ENCODE data around the gene NABP1. TPM values are rescaled to one million over a fixed set of nuclear protein-coding genes. Genes with fewer than 3 reads are reported as not detected.

Gene NABP1
- total and polyA plus RNA-seq, 4 donors: 3.6 to 35.5 (median 18.4) TPM

- Histone ChIP-seq H3K27me3 (ENCODE audit: control insufficient read depth in 4 of 4, insufficient read depth in 4 of 4, low read length in 3 of 4) (no peaks in the 10 kb centered on the region), H3K4me1 (ENCODE audit: control insufficient read depth in 4 of 4, insufficient read depth in 4 of 4, low read length in 3 of 4) (peaks cover 2 to 18% (median 6%) of the 10 kb centered on the region in 4 donors), H3K36me3 (ENCODE audit: control insufficient read depth in 4 of 4, insufficient read depth in 3 of 4, low read depth in 1 of 4, low read length in 3 of 4) (no peaks in the 10 kb centered on the region), H3K27ac (ENCODE audit: low read depth in 1 of 2, low read length in 2 of 2) (no peak overlapping the region), H3K9me3 (ENCODE audit: control insufficient read depth in 4 of 4, low read length in 3 of 4) (no peaks in the 10 kb centered on the region), H3K4me3 (ENCODE audit: low read depth in 1 of 3, low read length in 3 of 3) (no peak overlapping the region), H3K9ac (ENCODE audit: low read depth in 1 of 2, low read length in 2 of 2) (no peak overlapping the region)
- TF ChIP-seq RAD21 (IDR thresholded peaks at IDR 0.05) (no peak), FOXA1 (IDR thresholded peaks at IDR 0.05) (no peak), TAF1 (conservative IDR thresholded peaks at IDR 0.05) (no peak), RXRA (IDR thresholded peaks at IDR 0.05) (no peak), YY1 (IDR thresholded peaks at IDR 0.05) (no peak), FOXA2 (IDR thresholded peaks at IDR 0.05) (no peak), SP1 (IDR thresholded peaks at IDR 0.05) (no peak), GABPA (IDR thresholded peaks at IDR 0.05 in 1 of 2, conservative IDR thresholded peaks at IDR 0.05 in 1 of 2) (no peak)
- TF ChIP-seq, protein P1, sequence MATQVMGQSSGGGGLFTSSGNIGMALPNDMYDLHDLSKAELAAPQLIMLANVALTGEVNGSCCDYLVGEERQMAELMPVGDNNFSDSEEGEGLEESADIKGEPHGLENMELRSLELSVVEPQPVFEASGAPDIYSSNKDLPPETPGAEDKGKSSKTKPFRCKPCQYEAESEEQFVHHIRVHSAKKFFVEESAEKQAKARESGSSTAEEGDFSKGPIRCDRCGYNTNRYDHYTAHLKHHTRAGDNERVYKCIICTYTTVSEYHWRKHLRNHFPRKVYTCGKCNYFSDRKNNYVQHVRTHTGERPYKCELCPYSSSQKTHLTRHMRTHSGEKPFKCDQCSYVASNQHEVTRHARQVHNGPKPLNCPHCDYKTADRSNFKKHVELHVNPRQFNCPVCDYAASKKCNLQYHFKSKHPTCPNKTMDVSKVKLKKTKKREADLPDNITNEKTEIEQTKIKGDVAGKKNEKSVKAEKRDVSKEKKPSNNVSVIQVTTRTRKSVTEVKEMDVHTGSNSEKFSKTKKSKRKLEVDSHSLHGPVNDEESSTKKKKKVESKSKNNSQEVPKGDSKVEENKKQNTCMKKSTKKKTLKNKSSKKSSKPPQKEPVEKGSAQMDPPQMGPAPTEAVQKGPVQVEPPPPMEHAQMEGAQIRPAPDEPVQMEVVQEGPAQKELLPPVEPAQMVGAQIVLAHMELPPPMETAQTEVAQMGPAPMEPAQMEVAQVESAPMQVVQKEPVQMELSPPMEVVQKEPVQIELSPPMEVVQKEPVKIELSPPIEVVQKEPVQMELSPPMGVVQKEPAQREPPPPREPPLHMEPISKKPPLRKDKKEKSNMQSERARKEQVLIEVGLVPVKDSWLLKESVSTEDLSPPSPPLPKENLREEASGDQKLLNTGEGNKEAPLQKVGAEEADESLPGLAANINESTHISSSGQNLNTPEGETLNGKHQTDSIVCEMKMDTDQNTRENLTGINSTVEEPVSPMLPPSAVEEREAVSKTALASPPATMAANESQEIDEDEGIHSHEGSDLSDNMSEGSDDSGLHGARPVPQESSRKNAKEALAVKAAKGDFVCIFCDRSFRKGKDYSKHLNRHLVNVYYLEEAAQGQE (IDR thresholded peaks at IDR 0.05): no peak
- TF ChIP-seq, protein P2, sequence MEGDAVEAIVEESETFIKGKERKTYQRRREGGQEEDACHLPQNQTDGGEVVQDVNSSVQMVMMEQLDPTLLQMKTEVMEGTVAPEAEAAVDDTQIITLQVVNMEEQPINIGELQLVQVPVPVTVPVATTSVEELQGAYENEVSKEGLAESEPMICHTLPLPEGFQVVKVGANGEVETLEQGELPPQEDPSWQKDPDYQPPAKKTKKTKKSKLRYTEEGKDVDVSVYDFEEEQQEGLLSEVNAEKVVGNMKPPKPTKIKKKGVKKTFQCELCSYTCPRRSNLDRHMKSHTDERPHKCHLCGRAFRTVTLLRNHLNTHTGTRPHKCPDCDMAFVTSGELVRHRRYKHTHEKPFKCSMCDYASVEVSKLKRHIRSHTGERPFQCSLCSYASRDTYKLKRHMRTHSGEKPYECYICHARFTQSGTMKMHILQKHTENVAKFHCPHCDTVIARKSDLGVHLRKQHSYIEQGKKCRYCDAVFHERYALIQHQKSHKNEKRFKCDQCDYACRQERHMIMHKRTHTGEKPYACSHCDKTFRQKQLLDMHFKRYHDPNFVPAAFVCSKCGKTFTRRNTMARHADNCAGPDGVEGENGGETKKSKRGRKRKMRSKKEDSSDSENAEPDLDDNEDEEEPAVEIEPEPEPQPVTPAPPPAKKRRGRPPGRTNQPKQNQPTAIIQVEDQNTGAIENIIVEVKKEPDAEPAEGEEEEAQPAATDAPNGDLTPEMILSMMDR (IDR thresholded peaks at IDR 0.05; ENCODE audit: low read depth, low read length, missing input control): no peak
- TF ChIP-seq, protein P3, sequence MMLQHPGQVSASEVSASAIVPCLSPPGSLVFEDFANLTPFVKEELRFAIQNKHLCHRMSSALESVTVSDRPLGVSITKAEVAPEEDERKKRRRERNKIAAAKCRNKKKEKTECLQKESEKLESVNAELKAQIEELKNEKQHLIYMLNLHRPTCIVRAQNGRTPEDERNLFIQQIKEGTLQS (IDR thresholded peaks at IDR 0.05): no peak
- TF ChIP-seq, protein P4, sequence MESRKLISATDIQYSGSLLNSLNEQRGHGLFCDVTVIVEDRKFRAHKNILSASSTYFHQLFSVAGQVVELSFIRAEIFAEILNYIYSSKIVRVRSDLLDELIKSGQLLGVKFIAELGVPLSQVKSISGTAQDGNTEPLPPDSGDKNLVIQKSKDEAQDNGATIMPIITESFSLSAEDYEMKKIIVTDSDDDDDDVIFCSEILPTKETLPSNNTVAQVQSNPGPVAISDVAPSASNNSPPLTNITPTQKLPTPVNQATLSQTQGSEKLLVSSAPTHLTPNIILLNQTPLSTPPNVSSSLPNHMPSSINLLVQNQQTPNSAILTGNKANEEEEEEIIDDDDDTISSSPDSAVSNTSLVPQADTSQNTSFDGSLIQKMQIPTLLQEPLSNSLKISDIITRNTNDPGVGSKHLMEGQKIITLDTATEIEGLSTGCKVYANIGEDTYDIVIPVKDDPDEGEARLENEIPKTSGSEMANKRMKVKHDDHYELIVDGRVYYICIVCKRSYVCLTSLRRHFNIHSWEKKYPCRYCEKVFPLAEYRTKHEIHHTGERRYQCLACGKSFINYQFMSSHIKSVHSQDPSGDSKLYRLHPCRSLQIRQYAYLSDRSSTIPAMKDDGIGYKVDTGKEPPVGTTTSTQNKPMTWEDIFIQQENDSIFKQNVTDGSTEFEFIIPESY (IDR thresholded peaks at IDR 0.05): no peak
- no peak for DNase-seq (ENCODE audit: low spot score)
- 70% methylated on average over 6 of the region's 6 CpGs for WGBS
These were observed 14.7 kb downstream of the NABP1 start for GRCh38 chr2:191692502-191693115.

DNA sequence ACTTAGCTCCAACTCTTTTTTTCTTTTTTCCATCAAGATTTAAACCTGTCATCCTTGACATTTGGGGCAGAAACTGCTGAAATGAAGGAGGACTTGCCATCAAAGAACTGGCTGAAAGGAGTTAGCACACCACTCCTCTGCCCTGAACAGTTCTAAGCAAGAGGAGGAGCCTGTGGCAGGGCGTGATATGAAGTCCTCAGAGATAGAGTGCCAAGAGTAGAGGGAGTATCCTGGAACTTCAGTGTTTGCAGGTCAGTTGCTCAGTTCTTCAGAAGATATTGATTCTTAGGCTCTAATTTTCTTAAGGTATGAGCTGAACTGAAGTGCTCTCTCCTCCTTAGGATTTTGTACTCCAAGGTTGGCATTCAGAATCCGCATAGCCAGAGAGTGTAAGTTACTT is 15.2 kb downstream of the NABP1 start:
- no peaks in the 10 kb centered on the region for H3K27me3 ChIP-seq (ENCODE audit: control insufficient read depth in 4 of 4, insufficient read depth in 4 of 4, low read length in 3 of 4)
- no peak for DNase-seq (ENCODE audit: low spot score)
- 68% methylated on average over 2 of the region's 2 CpGs for WGBS
- peaks cover 1 to 18% (median 6%) of the 10 kb centered on the region in 4 donors for H3K4me1 ChIP-seq (ENCODE audit: control insufficient read depth in 4 of 4, insufficient read depth in 4 of 4, low read length in 3 of 4)
- no peaks in the 10 kb centered on the region for H3K9me3 ChIP-seq (ENCODE audit: control insufficient read depth in 4 of 4, low read length in 3 of 4)
- H3K36me3 ChIP-seq (ENCODE audit: control insufficient read depth in 4 of 4, insufficient read depth in 3 of 4, low read depth in 1 of 4, low read length in 3 of 4): no peaks in the 10 kb centered on the region
- TF ChIP-seq HNF4G (IDR thresholded peaks at IDR 0.05) (no peak), MAX (IDR thresholded peaks at IDR 0.05) (no peak), HNF4A (conservative IDR thresholded peaks at IDR 0.05) (no peak), GABPA (IDR thresholded peaks at IDR 0.05 in 1 of 2, conservative IDR thresholded peaks at IDR 0.05 in 1 of 2) (no peak), FOXA2 (IDR thresholded peaks at IDR 0.05) (no peak), YY1 (IDR thresholded peaks at IDR 0.05) (no peak), JUND (IDR thresholded peaks at IDR 0.05) (no peak)
- TF ChIP-seq, protein P4 (IDR thresholded peaks at IDR 0.05): no peak
- H3K27ac ChIP-seq (ENCODE audit: low read depth in 1 of 2, low read length in 2 of 2): no peak overlapping the region
- H3K9ac ChIP-seq (ENCODE audit: low read depth in 1 of 2, low read length in 2 of 2): no peak overlapping the region
- no peak overlapping the region for H3K4me3 ChIP-seq (ENCODE audit: low read depth in 1 of 3, low read length in 3 of 3)
